Activated T-cell treated with anti-CD3 and anti-CD28 coated beads for 4 hours (primary cell): Measurements from ENCODE around the gene ANK3.

Source experiments
- DNase-seq: peaks from one replicate; pipeline ENCODE4 v3.0.0-alpha.2; 2020

Gene ANK3

DNA sequence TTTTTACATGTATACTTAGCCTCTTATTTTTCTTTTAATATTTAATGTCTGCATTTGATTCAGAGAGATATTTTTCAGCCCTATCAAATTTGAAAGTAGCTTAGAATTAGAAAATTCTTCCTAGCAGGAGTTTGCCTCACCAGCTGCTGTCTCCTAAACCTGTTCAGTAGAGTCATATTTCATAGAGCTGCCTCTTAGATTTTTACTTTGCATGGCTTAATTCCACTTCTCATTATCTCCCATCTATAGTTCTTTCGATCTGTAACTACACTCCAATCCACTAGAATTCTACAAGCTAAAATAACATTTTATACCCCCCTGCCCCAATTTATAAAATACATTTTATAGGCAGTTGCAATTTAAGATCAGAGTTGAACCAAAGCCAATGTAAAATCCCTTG, 227.0 kb downstream of the ANK3 start:
- DNase-seq: no peak

DNA sequence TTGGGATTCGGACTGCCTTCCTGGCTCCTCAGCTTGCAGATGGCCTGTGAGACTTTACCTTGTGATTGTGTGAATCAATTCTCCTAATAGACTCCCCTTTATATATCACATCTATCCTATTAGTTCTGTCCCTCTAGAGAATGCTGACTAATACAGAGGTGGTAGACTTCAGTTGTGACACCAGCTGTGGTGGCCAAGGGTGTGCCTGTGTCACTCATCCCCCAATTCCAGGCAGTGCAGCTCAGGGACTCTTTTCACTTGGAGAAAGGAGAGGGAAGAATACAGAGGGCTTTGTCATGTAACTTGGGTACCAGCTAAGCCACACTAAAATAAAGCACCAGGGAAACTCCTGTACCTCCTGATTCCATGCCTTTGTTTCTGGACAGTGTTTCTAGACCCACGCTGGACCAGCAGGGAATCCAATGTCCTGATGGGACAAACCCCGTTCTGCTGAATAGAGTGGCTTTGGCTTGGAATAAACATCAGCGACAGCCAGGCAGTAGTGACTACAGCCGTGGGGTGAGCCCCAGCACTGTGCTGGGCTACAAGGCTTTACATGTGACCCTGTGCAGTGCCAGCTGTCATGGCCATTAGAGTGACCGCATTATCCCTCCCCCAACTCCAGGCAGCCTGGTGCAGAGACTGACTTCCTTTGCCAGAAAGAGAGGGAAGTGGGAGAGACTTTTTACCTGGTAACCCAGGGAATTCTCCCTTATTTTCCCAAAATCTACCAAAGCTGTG, 233.6 kb downstream of the ANK3 start:
- no peak for DNase-seq

DNA sequence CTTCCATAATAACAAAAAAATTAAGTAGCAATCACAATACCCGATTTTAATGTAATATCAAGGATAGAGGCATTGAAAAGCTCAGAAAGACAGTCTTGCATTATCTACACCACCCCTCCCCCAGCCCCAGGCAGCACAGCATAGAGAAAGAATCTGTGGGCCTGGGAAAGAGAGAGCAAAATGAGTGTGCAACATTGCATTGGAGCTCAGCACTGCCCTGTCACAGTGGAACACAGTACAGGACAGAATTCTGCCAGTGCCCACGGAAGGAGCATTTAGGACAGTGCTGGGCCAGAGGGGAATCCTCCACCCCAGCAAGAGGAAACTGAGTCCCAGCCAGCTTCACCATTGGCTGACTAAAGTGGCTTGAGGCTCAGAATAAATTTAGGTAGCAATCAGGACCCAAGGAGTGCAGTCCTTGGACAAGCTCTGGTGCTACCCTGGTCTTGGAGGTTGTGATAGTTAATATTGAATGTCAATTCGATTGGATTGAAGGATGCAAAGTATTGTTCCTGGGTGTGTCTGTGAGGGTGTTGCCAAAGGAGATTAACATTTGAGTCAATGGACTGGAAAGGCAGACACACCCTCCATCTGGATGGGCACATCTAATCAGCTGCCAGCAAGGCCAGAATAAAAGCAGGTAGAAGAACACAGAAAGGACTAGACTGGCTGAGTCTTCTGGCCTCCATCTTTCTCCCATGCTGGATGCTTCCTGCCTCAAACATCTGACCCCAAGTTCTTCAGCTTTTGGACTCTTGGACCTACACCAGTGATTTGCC, 234.4 kb downstream of the ANK3 start:
- no peak for DNase-seq

DNA sequence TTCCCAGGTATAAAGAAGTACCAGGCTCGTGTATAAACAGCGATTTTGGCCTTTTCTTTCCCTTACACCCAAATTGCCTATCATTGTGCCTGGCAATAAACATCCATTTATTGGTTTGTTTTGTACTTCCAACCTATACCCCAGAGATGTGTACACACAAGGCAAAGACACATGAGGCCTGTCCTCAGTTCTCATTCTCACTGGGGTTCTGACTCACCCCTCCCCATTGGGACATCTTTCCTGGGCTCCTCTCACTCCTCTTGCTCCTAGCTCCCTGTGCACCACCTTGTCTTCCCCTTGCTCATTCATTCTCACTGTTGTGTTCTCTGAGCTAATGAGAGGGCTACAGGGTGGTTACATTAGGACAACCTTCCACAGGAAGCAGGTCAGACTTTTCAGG, 240.7 kb downstream of the ANK3 start:
- no peak for DNase-seq

DNA sequence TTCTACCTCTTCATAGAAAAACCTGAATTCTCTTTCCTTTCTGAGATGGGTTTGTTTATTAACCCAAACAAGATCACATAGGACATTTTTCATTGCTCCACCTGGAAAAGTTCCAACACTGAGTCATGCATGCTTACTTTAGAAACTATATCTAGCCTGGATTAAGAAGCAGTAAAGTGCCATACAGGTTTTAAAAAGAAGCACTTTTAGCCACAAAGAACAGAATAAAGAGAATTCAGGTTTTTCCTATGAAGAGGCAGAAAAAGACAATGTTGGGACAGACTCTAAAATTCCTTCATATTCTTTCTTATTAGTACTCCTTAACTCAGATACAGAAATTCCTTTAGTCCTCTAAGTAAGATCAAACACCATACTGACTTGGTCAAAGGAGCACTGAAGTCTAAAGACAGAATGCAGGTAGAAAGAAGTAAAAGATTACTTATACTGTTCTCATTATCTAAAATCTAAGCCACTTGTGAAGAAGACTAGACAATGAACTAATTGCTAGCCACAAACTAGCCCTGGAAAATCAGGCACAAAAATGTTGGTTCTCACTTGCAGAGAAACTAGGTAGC, 241.3 kb downstream of the ANK3 start:
- DNase-seq: no peak

DNA sequence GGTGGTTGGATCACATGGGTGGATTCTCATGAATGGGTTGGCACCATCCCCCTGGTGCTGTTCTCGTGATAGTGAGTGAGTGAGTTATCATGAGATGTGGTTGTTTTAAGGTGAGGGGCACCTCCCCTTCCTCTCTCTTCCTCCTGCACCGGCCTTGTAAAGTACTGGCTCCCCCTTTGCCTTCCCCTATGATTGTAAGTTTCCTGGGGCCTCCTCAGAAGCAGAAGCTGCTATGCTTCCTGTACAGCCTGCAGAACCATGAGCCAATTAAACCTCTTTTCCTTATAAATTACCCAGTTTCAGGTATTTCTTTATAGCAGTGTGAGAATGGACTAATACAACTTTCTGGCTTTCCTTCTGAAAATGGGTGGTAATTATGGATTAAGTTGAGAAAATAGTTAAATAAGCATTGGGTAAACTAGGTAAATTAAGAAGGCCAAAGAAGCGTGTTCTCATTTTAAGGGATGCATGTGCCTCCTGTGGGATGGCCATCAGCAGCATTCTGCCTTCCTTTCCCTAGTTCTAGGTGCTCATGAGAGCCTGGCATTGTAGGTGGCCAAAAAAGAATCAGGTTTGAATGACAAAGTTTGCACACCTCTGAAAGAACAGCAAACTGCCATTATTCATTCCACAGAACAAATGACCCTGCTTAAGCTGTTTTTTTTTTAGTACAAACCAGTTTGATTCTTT, 242.0 kb downstream of the ANK3 start:
- DNase-seq: no peak

DNA sequence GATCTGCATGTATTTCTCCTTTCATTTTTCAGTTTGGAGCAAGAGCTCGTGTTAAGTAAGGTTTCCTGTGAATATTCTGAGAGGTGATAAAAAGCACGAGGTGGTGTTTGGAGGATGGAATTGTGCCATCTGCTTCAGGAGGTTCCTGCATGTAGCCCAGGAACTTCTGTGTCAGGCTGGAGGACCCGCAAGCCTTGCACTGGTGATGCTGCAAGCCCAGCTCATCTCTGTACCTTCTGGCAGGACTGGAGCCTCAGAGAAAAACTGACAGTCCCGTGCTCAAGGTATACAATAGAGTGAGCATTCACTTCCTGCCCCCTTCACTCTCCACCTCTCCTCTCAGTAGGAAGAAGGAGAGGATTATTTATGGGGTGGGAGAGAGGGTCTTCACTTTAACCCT, 242.7 kb downstream of the ANK3 start:
- DNase-seq: no peak

DNA sequence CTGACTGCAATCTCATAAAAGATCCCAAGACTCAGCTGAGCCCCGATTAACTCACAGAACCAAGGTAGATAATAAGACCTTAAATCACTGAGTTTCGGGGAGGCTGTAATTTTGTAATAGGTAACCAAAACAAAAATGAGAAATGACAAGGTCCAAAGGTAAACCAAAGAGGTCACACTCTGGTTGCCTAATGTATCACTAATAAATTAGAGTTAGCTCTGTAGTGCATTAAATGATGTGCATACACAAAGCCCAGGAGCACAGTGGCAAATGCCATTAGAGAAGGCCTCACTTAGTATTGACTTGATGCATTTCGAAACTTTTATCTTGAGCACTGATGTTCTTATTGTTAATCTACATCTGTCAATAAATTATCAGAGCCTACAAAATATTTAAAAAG, 245.6 kb downstream of the ANK3 start:
- no peak for DNase-seq

DNA sequence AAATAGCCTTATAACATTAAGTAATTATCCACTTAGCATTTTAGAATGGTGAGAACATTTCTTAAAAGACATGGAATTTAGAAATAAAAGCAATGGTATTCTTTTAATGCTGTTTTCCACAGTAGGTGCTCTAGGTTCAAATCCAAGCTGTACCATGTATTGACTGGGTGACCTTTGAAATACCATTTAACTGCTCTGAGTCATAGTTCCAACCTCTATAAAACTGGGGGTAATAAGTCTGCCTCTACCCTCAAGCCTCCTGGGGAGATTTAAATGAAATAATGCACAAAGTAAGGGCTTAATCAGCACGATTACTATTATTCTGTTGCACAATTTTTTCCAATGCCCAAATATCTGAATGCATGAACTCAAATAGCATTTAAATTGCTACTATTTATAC, 246.9 kb downstream of the ANK3 start:
- DNase-seq: no peak

DNA sequence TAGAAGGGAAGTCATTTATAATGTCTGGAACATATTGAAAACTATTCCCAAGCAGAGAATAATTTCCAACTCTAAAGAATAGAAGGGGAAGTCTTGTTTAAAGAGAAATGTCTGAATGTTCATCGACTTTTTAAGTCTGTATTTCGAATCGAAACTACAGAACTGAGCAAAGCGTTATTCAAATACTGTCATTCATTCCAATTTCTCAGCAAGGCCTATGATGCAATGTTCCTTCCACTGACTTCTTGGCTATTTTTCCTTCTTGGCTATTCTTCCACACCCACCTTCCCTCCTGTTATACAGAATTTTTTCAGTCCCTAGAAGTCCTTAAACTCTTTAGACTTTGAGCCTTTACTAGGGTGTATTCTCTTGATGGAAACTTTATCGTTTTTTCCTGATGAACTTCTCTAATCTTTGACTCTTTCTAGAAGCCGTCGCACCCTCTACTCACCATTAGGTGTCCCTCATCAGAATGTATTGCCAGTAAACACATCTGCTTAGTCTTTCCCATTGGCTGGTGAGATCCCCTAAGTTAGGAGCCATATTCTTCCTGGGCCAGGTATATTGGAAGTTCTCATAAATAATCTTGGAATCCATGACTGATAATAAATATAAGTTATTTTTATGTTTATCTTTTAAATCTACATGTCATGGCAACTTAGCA, 247.6 kb downstream of the ANK3 start:
- no peak for DNase-seq

DNA sequence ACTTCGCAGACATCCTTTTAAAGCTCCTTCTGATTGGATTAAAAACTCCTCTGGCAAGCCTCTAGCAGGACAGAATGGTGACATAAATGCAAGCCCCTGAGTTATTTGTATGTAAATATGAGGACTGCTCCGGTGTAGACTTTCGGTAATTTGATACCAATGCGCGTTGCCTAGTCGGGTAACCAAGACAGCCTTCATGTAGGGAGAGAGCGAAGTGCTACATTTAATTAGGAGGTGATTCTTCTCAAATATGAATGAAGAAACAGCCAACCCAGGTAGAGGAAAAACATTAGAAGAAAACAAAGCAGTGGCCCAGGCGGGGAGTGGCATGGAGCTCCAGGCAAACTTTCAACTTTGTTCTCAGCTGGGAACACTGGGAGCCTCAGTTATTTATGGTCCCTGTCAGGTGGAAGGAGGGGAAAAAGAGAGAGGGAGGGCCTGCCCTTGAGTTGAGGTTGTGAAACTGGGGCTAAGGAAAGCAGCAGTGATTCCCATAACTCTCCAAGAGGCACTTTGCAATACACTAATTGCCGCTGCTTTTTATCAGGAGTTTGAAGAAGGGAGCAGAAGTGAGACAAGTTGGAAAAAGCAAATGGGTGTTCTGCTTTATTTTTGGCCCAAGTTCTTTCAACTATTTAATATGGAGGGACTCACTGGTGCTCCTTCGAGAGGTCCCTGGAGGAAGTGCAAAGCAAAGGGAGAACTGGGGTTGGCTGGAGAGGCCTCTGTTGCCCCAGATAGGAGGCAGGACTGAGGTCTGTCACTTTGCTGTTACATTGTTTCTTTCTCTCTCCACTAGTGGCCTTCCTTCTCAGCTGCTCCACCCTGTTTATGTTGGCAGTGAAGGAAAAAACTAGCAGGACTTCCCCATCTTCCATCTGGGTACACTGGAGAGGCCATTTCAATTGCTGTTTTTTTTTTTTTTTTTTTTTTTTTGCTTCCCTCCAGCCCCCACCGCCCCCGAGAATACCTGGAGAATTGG, 248.7 kb downstream of the ANK3 start:
- no peak for DNase-seq

DNA sequence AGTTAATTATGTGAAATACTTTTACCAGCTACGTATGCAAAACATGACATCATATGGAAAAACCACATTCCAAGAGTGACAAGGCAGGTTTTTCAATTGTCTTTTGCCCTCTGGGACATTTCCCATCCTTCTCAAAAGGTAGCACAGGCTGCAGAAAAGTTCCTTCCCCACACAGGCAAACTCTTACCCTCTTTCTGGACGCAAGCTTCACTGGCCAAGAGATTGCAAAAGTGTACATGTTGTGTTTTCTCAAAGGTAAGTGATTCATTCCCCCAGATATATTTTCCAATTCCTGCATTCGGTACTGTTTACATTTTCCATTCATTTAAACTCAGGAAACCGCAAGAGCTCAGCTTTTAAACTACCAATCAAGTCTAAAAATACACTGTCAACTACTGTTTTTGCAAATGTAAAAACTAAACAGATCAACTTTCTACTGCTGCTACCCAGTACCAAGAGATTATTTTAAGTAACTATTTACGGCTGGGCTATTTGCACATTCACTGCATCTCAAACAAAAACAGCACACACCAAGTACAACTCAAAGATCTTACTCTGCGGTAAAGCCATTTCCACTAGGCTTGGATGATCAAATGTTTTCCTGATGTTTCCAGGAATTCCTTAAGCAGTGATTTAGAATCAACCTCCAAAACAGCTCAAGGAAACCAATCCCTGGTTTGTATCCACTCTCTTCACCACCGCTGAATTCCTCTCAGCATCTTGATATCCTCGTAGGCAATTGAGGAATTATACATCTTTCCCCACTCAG, 249.7 kb downstream of the ANK3 start:
- no peak for DNase-seq

DNA sequence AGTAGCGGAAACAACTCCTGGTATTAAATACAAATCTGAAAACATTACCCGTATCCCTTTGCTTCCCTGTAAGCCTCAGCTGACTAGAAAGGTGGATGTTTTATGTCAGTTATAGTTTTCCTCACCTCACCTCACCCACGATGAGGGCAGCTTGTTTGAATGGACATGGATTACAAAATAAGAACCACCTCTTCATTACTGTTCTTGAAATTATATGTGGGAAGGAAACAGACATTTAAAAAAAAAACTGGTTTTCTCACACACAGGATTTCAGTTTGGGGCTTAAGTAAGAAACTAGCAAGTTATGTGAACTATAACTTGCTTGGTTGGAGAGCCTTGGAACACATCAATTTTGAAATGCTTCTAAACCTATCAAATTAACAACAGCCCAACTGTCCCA, 250.4 kb downstream of the ANK3 start:
- no peak for DNase-seq

DNA sequence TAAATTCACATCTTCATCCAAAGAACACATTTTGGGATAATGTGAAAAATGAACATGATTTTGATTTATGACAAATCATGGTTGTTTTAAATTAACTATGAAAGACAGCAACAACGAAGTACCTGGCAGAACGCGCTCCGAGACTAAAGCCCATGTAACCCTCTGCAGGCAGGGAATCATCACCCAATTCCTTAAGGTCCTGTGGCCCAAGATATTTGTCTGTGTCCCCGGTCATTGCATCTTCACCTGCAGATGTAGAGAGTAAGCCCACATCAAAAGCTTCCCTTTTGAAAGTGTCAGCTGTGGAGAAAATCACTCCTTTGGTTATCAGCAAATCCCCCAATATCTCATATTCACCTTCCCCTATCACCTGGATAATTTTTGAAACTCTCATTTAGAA, 250.8 kb downstream of the ANK3 start:
- no peak for DNase-seq

DNA sequence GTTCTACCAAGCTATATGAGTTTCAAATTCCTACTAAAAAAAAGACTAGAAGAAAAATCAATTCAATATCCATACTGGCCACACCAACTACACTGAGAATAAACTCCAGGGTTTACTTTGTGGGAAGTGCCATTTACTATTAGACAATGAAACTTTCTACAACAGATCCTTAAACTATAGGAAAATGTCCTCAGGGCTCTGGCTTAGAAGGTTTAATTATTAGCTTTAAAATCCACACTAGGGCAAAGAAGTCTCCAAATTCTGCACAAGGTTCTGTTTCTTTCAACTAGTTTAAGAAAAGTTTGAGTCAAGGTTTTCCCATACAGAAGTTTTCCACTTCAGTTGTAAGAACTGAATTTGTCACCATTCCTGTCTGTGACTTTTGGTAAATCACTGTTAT, 251.6 kb downstream of the ANK3 start:
- no peak for DNase-seq

DNA sequence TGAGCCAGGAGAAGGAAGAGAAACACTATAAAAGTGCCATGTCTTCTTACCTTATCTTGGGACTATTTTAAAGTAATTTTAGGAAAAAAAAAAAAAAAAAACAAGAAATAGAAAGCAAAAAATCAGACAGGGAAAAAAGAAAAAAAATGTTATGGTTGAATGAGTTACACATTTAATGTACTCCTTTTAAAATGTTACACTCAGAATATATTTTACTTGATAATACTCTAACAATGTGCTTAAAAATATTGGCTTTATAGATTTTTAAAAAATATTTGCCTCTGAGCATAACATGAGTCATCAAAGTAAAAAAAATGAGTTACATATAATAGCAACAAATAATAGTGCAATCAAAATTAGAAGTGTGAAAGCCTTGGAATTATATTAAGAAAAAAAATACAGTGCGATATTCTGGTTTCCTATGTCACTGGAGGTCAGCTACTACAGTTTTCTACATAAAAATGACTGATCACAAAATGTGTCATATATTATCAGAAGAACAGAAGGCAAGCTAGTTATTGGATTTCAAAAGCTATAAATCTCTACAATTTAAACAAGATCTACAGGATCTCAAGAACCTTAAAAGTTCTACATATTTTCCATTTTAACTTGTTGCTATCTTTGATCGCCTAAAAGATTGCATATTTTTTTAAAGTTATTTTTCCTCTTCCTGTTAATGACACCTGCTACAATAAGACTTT, 252.2 kb downstream of the ANK3 start:
- DNase-seq: no peak

DNA sequence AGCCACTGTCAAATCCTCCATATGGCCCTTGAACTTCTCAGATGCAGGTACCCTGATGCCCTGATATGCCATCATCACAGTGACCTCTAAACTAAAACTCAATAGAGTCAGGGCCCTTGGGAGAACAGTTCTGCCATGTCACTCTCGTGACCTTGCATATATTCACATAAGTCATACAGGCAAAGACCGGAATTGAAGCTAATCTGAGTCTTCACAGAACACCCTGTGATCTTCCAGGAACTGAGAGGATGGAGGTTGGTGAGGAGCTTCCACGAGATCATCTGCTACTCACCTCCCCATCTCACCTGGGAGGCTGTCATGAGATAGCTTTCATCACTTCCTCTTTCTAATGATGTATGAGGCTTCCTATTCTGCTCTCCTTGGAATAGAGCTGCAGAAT, 254.7 kb downstream of the ANK3 start:
- DNase-seq: no peak

DNA sequence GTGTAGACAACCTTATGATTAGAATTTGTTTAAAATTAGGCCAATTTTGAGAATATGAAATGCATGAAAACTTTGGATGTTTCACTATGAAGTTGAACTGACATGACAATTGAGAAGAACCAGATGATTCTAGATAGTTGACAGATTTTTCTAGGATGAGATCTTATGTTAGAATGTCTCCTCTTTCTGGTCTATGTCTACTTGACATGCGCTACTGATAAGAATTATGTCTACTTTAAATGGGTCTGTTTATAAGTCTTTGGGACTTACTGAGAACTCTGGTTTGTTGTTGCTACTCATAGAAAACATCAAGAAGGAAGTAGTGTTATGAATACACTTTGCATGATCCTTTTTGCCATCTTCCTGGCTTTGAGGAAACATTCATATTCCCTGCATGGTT, 255.1 kb downstream of the ANK3 start:
- DNase-seq: no peak

DNA sequence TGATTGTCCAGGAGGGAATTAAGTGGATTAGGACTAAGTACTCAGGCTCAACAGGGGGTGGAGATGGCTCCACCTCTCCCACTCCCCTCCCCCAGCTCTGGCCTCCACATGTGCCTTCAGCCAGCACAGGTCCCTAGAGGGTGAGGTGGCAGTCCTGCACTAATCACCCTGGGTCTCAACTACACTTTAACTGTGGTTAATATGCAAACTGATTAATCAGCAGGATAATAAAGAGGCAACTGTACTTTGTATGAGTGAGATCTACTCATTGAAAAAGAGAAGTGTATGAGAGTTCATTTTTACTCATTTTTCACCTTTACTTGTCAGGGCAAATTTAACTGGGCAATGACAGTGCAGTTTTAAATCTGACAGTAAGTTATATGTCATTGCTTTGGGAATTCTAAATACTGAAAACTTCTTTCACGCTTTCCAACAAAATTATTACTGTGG, 259.5 kb downstream of the ANK3 start:
- no peak for DNase-seq

DNA sequence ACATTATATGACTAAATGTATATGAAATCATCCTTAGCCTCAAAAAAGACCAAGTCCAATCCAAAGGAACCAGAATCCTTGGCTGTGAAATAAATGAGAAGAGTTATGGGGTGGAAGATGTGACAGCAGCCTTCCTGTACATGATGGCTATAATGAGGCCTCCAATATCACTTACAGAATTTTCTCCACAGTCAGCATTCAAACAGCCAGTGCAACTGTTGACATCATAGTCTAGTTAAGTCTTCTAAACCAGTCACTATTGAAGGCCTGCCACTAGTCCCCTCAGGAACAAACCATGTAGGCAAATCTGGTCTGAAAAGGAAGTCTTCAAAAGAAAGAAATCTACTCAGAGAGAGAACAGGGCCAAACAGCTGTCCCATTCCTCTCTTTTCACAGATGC, 263.8 kb downstream of the ANK3 start:
- DNase-seq: no peak
